Loucy (cell line): ENCODE data around the gene PLEKHA5.

Source experiments
- EZH2phosphoT487 ChIP-seq: fragments of 200-600 bp; IDR thresholded peaks from 2 replicates; pipeline ENCODE4 v1.6.1; 2018; ENCODE audit warnings: antibody characterized with exemption, mild to moderate bottlenecking, moderate library complexity, borderline replicate concordance
- TF ChIP-seq, protein P1 (sequence below): fragments of 200-600 bp; sonication (generic); conservative IDR thresholded peaks from 2 replicates; pipeline ENCODE4 v1.5.1; 2014; ENCODE audit warnings: mild to moderate bottlenecking, antibody characterized with exemption, low read length

DNA sequence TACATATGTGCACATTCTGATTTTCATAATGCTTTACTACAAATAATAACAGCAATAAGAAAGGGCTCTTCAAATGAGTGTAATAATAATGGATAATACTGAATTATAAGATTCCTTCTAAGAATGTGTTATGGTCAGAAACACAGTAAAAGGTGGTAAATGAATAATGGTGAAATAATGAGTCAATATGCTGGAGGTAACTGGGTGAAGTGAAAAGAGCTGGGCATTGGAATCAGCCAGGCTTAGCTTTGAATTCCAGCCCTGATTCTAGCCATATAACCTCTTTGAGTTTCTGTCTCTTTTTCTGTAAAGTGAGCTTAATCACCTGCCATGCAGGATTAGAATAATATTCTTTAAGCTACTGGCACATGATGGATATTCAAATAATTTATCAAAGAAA lies 39.1 kb downstream of the PLEKHA5 start:
- TF ChIP-seq, protein P1, sequence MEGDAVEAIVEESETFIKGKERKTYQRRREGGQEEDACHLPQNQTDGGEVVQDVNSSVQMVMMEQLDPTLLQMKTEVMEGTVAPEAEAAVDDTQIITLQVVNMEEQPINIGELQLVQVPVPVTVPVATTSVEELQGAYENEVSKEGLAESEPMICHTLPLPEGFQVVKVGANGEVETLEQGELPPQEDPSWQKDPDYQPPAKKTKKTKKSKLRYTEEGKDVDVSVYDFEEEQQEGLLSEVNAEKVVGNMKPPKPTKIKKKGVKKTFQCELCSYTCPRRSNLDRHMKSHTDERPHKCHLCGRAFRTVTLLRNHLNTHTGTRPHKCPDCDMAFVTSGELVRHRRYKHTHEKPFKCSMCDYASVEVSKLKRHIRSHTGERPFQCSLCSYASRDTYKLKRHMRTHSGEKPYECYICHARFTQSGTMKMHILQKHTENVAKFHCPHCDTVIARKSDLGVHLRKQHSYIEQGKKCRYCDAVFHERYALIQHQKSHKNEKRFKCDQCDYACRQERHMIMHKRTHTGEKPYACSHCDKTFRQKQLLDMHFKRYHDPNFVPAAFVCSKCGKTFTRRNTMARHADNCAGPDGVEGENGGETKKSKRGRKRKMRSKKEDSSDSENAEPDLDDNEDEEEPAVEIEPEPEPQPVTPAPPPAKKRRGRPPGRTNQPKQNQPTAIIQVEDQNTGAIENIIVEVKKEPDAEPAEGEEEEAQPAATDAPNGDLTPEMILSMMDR, result no peak
- no peak for TF ChIP-seq EZH2phosphoT487
